A172 (cell line): Measurements from ENCODE around the gene MON2. TPM values are rescaled to one million over a fixed set of nuclear protein-coding genes. Genes with fewer than 3 reads are reported as not detected.
A peak's percentile ranks its signal among the peaks of the same experiment; 100 is the strongest.

Source experiments
- DNase-seq: peaks from one replicate; pipeline ENCODE4 v3.0.0-alpha.2; 2015; ENCODE audit warnings: low spot score
- total RNA-seq: library from RNA; depleted of rRNA; stranded (reverse); fragments of >200 nt; shearing (Covaris generic); gene quantifications from 2 replicates; pipeline ENCODE4 v1.2.3, GENCODE V29; 2014

Gene MON2
- total RNA-seq, 1 experiment from 2014 or later, result 10.9 TPM

- DNase-seq, result no peak
Measured at GRCh38 chr12:62605981-62606380, 139.4 kb downstream of the MON2 start.

- no peak for DNase-seq
Measured at GRCh38 chr12:62606654-62607053, 140.0 kb downstream of the MON2 start.

- no peak for DNase-seq
Measured at GRCh38 chr12:62613081-62613480, 146.5 kb downstream of the MON2 start.

GRCh38 chr12:62618319-62618718 is 151.7 kb downstream of the MON2 start:
- no peak for DNase-seq

- no peak for DNase-seq
Measured at GRCh38 chr12:62618930-62619329, 152.3 kb downstream of the MON2 start.

- DNase-seq, result no peak
Measured at GRCh38 chr12:62621101-62621638, 154.5 kb downstream of the MON2 start.

GRCh38 chr12:62622177-62622576 is 155.6 kb downstream of the MON2 start:
- no peak for DNase-seq

GRCh38 chr12:62625228-62625627 is 158.6 kb downstream of the MON2 start:
- no peak for DNase-seq

GRCh38 chr12:62627181-62627580 is 160.6 kb downstream of the MON2 start:
- no peak for DNase-seq

GRCh38 chr12:62629413-62629812 is 162.8 kb downstream of the MON2 start:
- no peak for DNase-seq

GRCh38 chr12:62629971-62630739 is 163.5 kb downstream of the MON2 start:
- no peak for DNase-seq

GRCh38 chr12:62631471-62632410 is 165.1 kb downstream of the MON2 start:
- DNase-seq, result peak; percentile 67

GRCh38 chr12:62632411-62632918 is 165.8 kb downstream of the MON2 start:
- DNase-seq, result no peak

GRCh38 chr12:62635649-62636048 is 169.0 kb downstream of the MON2 start:
- no peak for DNase-seq

- DNase-seq, result no peak
Measured at GRCh38 chr12:62637679-62638078, 171.1 kb downstream of the MON2 start.

- DNase-seq, result peak; percentile 55
Measured at GRCh38 chr12:62640910-62641448, 174.4 kb downstream of the MON2 start.

GRCh38 chr12:62642486-62642885 is 175.9 kb downstream of the MON2 start:
- DNase-seq, result no peak

GRCh38 chr12:62643486-62643885 is 176.9 kb downstream of the MON2 start:
- no peak for DNase-seq

GRCh38 chr12:62646566-62646965 is 179.9 kb downstream of the MON2 start:
- no peak for DNase-seq

- DNase-seq, result no peak
Measured at GRCh38 chr12:62647586-62647985, 181.0 kb downstream of the MON2 start.

- no peak for DNase-seq
Measured at GRCh38 chr12:62649412-62650138, 182.9 kb downstream of the MON2 start.
